HUES64 (cell line): ENCODE measurements around the gene ZBTB43.

Source experiments
- H3K27ac ChIP-seq: 2 replicates; pipeline ENCODE4 v1.7.0; 2013; ENCODE audit warnings: low read depth, low read length, inconsistent platforms
- H3K27me3 ChIP-seq: 2 replicates; pipeline ENCODE4 v1.6.1; 2013; ENCODE audit warnings: mild to moderate bottlenecking, low read length; ENCODE audit not compliant: insufficient read depth
- H3K36me3 ChIP-seq: 2 replicates; pipeline ENCODE4 v1.6.1; 2013; ENCODE audit warnings: mild to moderate bottlenecking, low read length; ENCODE audit not compliant: insufficient read depth
- H3K4me1 ChIP-seq: 2 replicates; pipeline ENCODE4 v1.6.1; 2013; ENCODE audit warnings: mild to moderate bottlenecking, low read length, moderate library complexity; ENCODE audit not compliant: insufficient read depth
- H3K4me3 ChIP-seq: 2 replicates; pipeline ENCODE4 v1.5.1; 2013; ENCODE audit warnings: mild to moderate bottlenecking, low read length, moderate library complexity
- H3K9ac ChIP-seq: 2 replicates; pipeline ENCODE4 v1.6.1; 2013; ENCODE audit warnings: mild to moderate bottlenecking, low read depth, low read length
- H3K9me3 ChIP-seq: 2 replicates; pipeline ENCODE4 v1.6.1; 2013; ENCODE audit warnings: low read depth, low read length; ENCODE audit not compliant: insufficient read depth
- WGBS: fragments of 150-250, 120-280 bp; methylation state at CpG from one replicate; pipeline ENCODE4 v1.1.7; 2013; ENCODE audit warnings: missing lambda C conversion rate; 5-methylcytosine and 5-hydroxymethylcytosine counted together

Gene ZBTB43

GRCh38 chr9:126791406-126792230 is 13.2 kb upstream of the ZBTB43 start:
- 79% methylated on average over 9 of the region's 9 CpGs for WGBS
- H3K27ac ChIP-seq = no peak overlapping the region

GRCh38 chr9:126793686-126794417 is 11.0 kb upstream of the ZBTB43 start:
- Histone ChIP-seq H3K27me3 (no peaks in the 10 kb centered on the region), H3K27ac (no peak overlapping the region), H3K36me3 (no peaks in the 10 kb centered on the region), H3K4me1 (no peaks in the 10 kb centered on the region), H3K4me3 (no peak overlapping the region), H3K9me3 (no peaks in the 10 kb centered on the region), H3K9ac (no peak overlapping the region)
- WGBS = 88% methylated on average over 10 of the region's 10 CpGs

More at GRCh38 chr9:126791406-126792230, 13.2 kb upstream of the ZBTB43 start:
- Histone ChIP-seq H3K27me3 (0 out of 2 replicates have a peak, but pooled peaks cover 3% of the 10 kb centered on the region), H3K9me3 (no peaks in the 10 kb centered on the region), H3K4me1 (no peaks in the 10 kb centered on the region), H3K36me3 (no peaks in the 10 kb centered on the region), H3K9ac (no peak overlapping the region), H3K4me3 (no peak overlapping the region)

- no peak overlapping the region for H3K27ac ChIP-seq
- H3K4me1 ChIP-seq = no peaks in the 10 kb centered on the region
- no peaks in the 10 kb centered on the region for H3K36me3 ChIP-seq
- no peaks in the 10 kb centered on the region for H3K9me3 ChIP-seq
- no peaks in the 10 kb centered on the region for H3K27me3 ChIP-seq
- no peak overlapping the region for H3K9ac ChIP-seq
- WGBS = 95% methylated on average over 6 of the region's 6 CpGs
- H3K4me3 ChIP-seq = no peak overlapping the region
Observed at GRCh38 chr9:126794441-126794840, 10.4 kb upstream of the ZBTB43 start.

- 89% methylated on average over 4 of the region's 4 CpGs for WGBS
- Histone ChIP-seq H3K27ac (no peak overlapping the region), H3K9me3 (no peaks in the 10 kb centered on the region), H3K4me1 (no peaks in the 10 kb centered on the region), H3K27me3 (peaks cover 5% of the 10 kb centered on the region; the same call in 1 of the 2 replicates), H3K36me3 (no peaks in the 10 kb centered on the region), H3K4me3 (no peak overlapping the region), H3K9ac (no peak overlapping the region)
Observed at GRCh38 chr9:126796758-126797157, 8.1 kb upstream of the ZBTB43 start.

GRCh38 chr9:126797903-126798302 is 6.9 kb upstream of the ZBTB43 start:
- Histone ChIP-seq H3K9me3 (no peaks in the 10 kb centered on the region), H3K4me1 (no peaks in the 10 kb centered on the region), H3K9ac (no peak overlapping the region), H3K27ac (no peak overlapping the region), H3K4me3 (no peak overlapping the region), H3K27me3 (peaks cover 14% of the 10 kb centered on the region; the same call in 1 of the 2 replicates), H3K36me3 (no peaks in the 10 kb centered on the region)
- WGBS = 94% methylated on average over 2 of the region's 2 CpGs

GRCh38 chr9:126799034-126799433 is 5.8 kb upstream of the ZBTB43 start:
- Histone ChIP-seq H3K27me3 (peaks cover 16% of the 10 kb centered on the region; the same call in 1 of the 2 replicates), H3K27ac (no peak overlapping the region), H3K9me3 (no peaks in the 10 kb centered on the region), H3K9ac (no peak overlapping the region), H3K36me3 (no peaks in the 10 kb centered on the region), H3K4me3 (no peak overlapping the region), H3K4me1 (no peaks in the 10 kb centered on the region)
- WGBS = no CpG with 5 or more reads among the region's 1 CpG

GRCh38 chr9:126802318-126803059 is 2.4 kb upstream of the ZBTB43 start:
- H3K9me3 ChIP-seq = no peaks in the 10 kb centered on the region
- H3K27ac ChIP-seq = no peak overlapping the region
- H3K36me3 ChIP-seq = no peaks in the 10 kb centered on the region
- 87% methylated on average over 7 of the region's 8 CpGs for WGBS
- H3K27me3 ChIP-seq = peaks cover 16% of the 10 kb centered on the region; the same call in 1 of the 2 replicates
- no peak overlapping the region for H3K9ac ChIP-seq
- H3K4me1 ChIP-seq = peaks cover 9% of the 10 kb centered on the region
- H3K4me3 ChIP-seq = no peak overlapping the region

GRCh38 chr9:126804198-126804695 is 593 bp upstream of the ZBTB43 start:
- Histone ChIP-seq H3K27me3 (peaks cover 16% of the 10 kb centered on the region; the same call in 1 of the 2 replicates), H3K27ac (no peak overlapping the region)

GRCh38 chr9:126805554-126806262 is 868 bp downstream of the ZBTB43 start:
- Histone ChIP-seq H3K4me3 (peak overlapping the region; percentile 92), H3K9me3 (no peaks in the 10 kb centered on the region), H3K4me1 (peaks cover 9% of the 10 kb centered on the region), H3K27ac (peak overlapping the region; percentile 71; the same call in 1 of the 2 replicates), H3K27me3 (peaks cover 11% of the 10 kb centered on the region; the same call in 1 of the 2 replicates), H3K36me3 (peaks cover 12% of the 10 kb centered on the region; the same call in 1 of the 2 replicates), H3K9ac (peak overlapping the region; percentile 78)
- WGBS = 49% methylated on average over 8 of the region's 8 CpGs

More at GRCh38 chr9:126804198-126804695, 593 bp upstream of the ZBTB43 start:
- Histone ChIP-seq H3K9ac (peak overlapping the region; percentile 41; the same call in 1 of the 2 replicates), H3K36me3 (peaks cover 8% of the 10 kb centered on the region; the same call in 1 of the 2 replicates), H3K4me3 (peak overlapping the region; percentile 92), H3K4me1 (peaks cover 9% of the 10 kb centered on the region), H3K9me3 (no peaks in the 10 kb centered on the region)
- 84% methylated on average over 16 of the region's 16 CpGs for WGBS

GRCh38 chr9:126806336-126806735 is 1.5 kb downstream of the ZBTB43 start:
- no peak overlapping the region for H3K4me3 ChIP-seq
- H3K9me3 ChIP-seq = no peaks in the 10 kb centered on the region
- H3K36me3 ChIP-seq = peaks cover 16% of the 10 kb centered on the region; the same call in 1 of the 2 replicates
- peaks cover 9% of the 10 kb centered on the region for H3K4me1 ChIP-seq
- peaks cover 11% of the 10 kb centered on the region; the same call in 1 of the 2 replicates for H3K27me3 ChIP-seq
- H3K27ac ChIP-seq = no peak overlapping the region
- no peak overlapping the region for H3K9ac ChIP-seq
- WGBS = 78% methylated on average over 1 of the region's 2 CpGs
